Uterus (tissue), 4 donors: ENCODE data around the gene GLT6D1. TPM values are rescaled to one million over a fixed set of nuclear protein-coding genes. Genes with fewer than 3 reads are reported as not detected.

Source experiments
- DNase-seq, 2 donors: peaks; one replicate each; pipeline ENCODE4 v3.0.0-alpha.2; 2019 to 2020
- H3K27ac ChIP-seq, 2 donors: fragments of 200-600 bp; sonication (generic); 1 replicate in 1 of 2; 2 replicates in 1 of 2; pipeline ENCODE4 v1.5.1; 2016 to 2018
- H3K27me3 ChIP-seq, 2 donors: fragments of 200-600 bp; sonication (generic); one replicate each; pipeline ENCODE4 v1.5.1; 2018 to 2019; ENCODE audit warnings: control low read depth in 1 of 2
- H3K36me3 ChIP-seq, 2 donors: fragments of 200-600 bp; sonication (generic); one replicate each; pipeline ENCODE4 v1.5.1; 2019; ENCODE audit warnings: control low read depth in 1 of 2
- H3K4me1 ChIP-seq, 2 donors: fragments of 200-600 bp; sonication (generic); one replicate each; pipeline ENCODE4 v1.5.1; 2018 to 2019; ENCODE audit warnings: control low read depth in 1 of 2
- H3K4me3 ChIP-seq, 2 donors: fragments of 200-600 bp; sonication (generic); 1 replicate in 1 of 2; 2 replicates in 1 of 2; pipeline ENCODE4 v1.5.1; 2018 to 2019; ENCODE audit warnings: mild to moderate bottlenecking in 1 of 2
- H3K9me3 ChIP-seq, 2 donors: fragments of 200-600 bp; sonication (generic); one replicate each; pipeline ENCODE4 v1.5.1; 2019; ENCODE audit warnings: control low read depth in 1 of 2
- POLR2A ChIP-seq, 2 donors: fragments of 450-650 bp; IDR thresholded peaks; one replicate each; pipeline ENCODE4 v1.6.1; 2016; ENCODE audit warnings: antibody characterized with exemption in 2 of 2, mild to moderate bottlenecking in 1 of 2, moderate library complexity in 1 of 2
- intact Hi-C: fragments of 100-400 bp; cut with DNase I; formaldehyde crosslinking; loops from one replicate; pipeline ENCODE4 v1.15.1; 2023; ENCODE audit warnings: low total_unique reads
- total RNA-seq, 4 donors: library from RNA; depleted of rRNA in 3 of 4; stranded (reverse); fragments of >200 nt in 3 of 4; gene quantifications; one replicate each; pipeline versions ENCODE4 v1.1.0 to v1.2.4, GENCODE V29; 2014 to 2023
- TF ChIP-seq, protein P1 (sequence below), 4 experiments: fragments of 200-600 bp in 2 of 4; fragments of 450-650 bp in 2 of 4; sonication (generic) in 2 of 4; IDR thresholded peaks; one replicate each; pipeline ENCODE4 v1.5.1; 2016 to 2019; ENCODE audit warnings: antibody characterized with exemption in 4 of 4, mild to moderate bottlenecking in 2 of 4, moderate library complexity in 1 of 4
- donor health status: DM: yes; HTN: yes; CAD: no.

Gene GLT6D1
- total RNA-seq, 4 donors from 2014 or later: not detected

DNA sequence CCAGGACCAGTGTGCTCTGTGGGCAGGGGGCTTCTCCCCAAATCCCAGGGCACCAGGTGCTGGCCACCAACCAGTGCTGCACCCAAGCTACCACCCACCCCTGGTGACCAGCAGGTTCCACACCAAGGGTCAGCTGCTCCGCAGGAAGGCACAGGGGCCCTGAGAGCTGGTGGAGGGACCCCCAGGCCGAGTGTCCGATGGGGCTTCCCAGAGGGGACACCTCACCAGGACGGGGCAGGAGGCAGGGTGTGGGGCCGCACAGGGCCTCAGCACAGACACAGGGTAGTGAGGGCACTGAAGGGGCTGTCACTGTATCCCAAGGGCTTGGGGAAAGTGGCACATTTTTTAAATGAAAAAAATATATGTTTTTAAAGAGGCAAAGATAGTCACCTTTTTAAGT is 41.8 kb upstream of the GLT6D1 start:
- Histone ChIP-seq H3K36me3 (no peaks in the 10 kb centered on the region), H3K27ac (no peak overlapping the region), H3K4me1 (no peaks in the 10 kb centered on the region), H3K9me3 (no peaks in the 10 kb centered on the region), H3K4me3 (no peak overlapping the region), H3K27me3 (no peaks in the 10 kb centered on the region)
- TF ChIP-seq, protein P1, sequence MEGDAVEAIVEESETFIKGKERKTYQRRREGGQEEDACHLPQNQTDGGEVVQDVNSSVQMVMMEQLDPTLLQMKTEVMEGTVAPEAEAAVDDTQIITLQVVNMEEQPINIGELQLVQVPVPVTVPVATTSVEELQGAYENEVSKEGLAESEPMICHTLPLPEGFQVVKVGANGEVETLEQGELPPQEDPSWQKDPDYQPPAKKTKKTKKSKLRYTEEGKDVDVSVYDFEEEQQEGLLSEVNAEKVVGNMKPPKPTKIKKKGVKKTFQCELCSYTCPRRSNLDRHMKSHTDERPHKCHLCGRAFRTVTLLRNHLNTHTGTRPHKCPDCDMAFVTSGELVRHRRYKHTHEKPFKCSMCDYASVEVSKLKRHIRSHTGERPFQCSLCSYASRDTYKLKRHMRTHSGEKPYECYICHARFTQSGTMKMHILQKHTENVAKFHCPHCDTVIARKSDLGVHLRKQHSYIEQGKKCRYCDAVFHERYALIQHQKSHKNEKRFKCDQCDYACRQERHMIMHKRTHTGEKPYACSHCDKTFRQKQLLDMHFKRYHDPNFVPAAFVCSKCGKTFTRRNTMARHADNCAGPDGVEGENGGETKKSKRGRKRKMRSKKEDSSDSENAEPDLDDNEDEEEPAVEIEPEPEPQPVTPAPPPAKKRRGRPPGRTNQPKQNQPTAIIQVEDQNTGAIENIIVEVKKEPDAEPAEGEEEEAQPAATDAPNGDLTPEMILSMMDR (IDR thresholded peaks at IDR 0.05): no peak
- no peak for TF ChIP-seq POLR2A (IDR thresholded peaks at IDR 0.05)
- DNase-seq: no peak
- intact Hi-C loops: no loop called here

DNA sequence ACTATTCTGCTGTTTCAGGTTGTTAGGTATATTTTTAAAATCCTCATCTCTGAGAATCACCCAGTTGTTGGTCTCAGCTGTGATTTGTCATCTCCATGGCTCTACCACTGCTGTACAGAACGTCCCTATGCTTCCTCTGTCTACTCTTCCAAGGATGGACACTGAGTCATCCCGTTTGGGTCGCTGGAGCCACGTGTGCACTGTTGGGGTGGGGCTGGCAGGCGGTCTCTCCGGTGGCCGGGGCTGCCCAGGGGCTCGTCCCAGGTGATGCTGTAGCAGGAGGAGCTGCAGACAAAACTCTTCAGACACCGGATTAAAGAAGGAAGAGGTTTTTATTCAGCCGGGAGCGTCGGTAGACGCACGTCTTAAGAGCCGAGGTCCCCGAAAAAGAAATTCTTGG is 40.7 kb upstream of the GLT6D1 start:
- Histone ChIP-seq H3K27ac (no peak overlapping the region), H3K4me3 (no peak overlapping the region), H3K36me3 (no peaks in the 10 kb centered on the region), H3K9me3 (no peaks in the 10 kb centered on the region), H3K4me1 (no peaks in the 10 kb centered on the region), H3K27me3 (no peaks in the 10 kb centered on the region)
- no peak for TF ChIP-seq POLR2A (IDR thresholded peaks at IDR 0.05)
- TF ChIP-seq, protein P1 (IDR thresholded peaks at IDR 0.05): no peak
- intact Hi-C loops: no loop called here
- no peak for DNase-seq

DNA sequence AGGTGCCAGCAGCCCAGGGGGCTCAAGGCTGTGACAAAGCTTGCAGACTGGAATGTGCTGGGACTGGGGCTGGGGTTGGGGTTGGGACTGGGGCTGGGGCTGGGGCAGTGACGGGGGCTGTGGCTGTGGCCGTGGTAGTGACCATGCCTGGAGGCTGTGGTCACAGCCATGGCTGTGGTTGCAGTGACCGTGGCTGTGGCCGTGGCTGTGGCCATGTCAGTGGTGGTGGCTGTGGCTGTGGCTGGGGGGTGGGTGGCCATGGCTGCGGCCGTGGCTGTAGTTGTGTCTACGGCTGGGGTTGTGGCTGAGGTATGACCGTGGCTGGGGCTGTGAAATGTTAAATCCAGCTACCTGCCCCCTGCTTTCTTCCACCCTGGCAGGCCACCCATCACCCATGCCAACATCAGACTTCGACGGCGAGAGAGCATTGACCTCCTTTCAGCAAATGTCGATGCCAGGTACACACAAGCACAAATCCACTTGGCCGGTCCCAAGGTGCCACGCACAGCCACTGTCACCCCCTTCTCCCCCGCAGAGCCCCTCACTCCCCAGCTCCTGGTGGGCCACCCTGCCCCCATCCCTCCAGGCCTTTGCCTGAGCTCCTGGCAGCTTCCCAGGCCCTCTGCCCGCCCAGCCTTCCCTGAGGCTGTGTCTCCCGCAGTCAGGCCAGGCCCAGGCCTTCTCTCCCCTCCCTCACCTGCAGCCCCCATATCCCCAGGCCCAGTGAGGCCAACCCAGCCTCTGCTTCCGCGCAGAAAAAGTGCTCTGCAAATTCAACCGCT is 39.1 kb upstream of the GLT6D1 start:
- no peak for DNase-seq
- Histone ChIP-seq H3K27me3 (no peaks in the 10 kb centered on the region), H3K4me3 (no peak overlapping the region), H3K27ac (no peak overlapping the region), H3K9me3 (no peaks in the 10 kb centered on the region), H3K4me1 (no peaks in the 10 kb centered on the region), H3K36me3 (no peaks in the 10 kb centered on the region)
- TF ChIP-seq, protein P1 (IDR thresholded peaks at IDR 0.05): no peak
- no peak for TF ChIP-seq POLR2A (IDR thresholded peaks at IDR 0.05)
- intact Hi-C loops: no loop called here

DNA sequence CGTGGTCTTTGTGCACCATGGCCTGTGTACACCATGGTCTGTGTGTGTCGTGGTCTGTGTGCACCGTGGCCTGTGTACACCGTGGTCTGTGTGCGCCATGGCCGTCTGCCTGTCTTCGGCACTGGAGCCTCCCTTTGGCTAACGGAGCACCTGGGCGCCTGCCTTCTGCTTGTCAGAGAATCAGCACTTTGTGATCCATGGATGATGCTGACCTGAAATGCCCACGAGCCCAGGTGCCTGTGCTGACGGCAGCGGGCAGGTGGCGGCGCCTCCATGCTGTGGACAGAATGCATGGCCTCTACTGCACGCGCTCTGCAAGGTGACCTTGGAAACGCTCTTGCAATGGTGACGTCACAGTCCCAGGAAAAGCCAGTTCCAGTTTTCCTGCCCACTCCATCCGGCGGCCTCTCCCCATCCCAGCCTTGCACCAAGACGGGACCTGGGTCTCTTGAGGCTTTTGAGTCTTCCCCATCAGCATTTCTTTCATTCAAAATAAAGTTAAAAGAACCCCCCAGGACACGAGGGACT is 38.4 kb upstream of the GLT6D1 start:
- Histone ChIP-seq H3K9me3 (no peaks in the 10 kb centered on the region), H3K4me3 (no peak overlapping the region), H3K4me1 (no peaks in the 10 kb centered on the region), H3K36me3 (no peaks in the 10 kb centered on the region), H3K27ac (no peak overlapping the region), H3K27me3 (no peaks in the 10 kb centered on the region)
- intact Hi-C loops: no loop called here
- no peak for TF ChIP-seq POLR2A (IDR thresholded peaks at IDR 0.05)
- TF ChIP-seq, protein P1 (IDR thresholded peaks at IDR 0.05): no peak
- no peak for DNase-seq

DNA sequence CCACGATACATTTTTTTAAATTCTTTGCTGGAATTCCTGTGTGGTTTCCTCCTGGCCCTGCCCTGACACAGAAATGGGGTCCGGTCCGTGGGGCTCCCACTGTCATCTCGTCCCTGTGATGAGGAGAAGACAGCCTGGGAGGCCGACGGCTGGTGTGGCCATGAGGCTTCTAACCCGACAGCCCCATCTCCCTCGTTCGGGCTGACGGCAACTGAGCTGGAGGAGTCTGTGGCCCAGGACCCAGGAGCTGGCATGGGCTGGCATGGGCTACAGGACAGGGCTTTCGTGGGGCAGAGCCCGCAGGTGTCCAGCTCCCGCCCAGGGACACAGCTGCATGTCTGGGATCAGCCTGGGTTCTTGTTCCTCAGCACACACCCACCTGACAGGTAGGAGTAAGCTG is 37.6 kb upstream of the GLT6D1 start:
- Histone ChIP-seq H3K27me3 (no peaks in the 10 kb centered on the region), H3K4me3 (no peak overlapping the region), H3K27ac (no peak overlapping the region), H3K4me1 (no peaks in the 10 kb centered on the region), H3K9me3 (no peaks in the 10 kb centered on the region), H3K36me3 (no peaks in the 10 kb centered on the region)
- intact Hi-C loops: no loop called here
- no peak for DNase-seq
- no peak for TF ChIP-seq POLR2A (IDR thresholded peaks at IDR 0.05)
- TF ChIP-seq, protein P1 (IDR thresholded peaks at IDR 0.05): no peak
